ENCODE results near the gene COPG2. TPM values are rescaled to one million over a fixed set of nuclear protein-coding genes. Genes with fewer than 3 reads are reported as not detected.
"Not testable (repeated sequence)": the region's sequence is repeated elsewhere in the genome, so short reads cannot be mapped to it uniquely, and the experiment has no call there.

Gene COPG2, protein sequence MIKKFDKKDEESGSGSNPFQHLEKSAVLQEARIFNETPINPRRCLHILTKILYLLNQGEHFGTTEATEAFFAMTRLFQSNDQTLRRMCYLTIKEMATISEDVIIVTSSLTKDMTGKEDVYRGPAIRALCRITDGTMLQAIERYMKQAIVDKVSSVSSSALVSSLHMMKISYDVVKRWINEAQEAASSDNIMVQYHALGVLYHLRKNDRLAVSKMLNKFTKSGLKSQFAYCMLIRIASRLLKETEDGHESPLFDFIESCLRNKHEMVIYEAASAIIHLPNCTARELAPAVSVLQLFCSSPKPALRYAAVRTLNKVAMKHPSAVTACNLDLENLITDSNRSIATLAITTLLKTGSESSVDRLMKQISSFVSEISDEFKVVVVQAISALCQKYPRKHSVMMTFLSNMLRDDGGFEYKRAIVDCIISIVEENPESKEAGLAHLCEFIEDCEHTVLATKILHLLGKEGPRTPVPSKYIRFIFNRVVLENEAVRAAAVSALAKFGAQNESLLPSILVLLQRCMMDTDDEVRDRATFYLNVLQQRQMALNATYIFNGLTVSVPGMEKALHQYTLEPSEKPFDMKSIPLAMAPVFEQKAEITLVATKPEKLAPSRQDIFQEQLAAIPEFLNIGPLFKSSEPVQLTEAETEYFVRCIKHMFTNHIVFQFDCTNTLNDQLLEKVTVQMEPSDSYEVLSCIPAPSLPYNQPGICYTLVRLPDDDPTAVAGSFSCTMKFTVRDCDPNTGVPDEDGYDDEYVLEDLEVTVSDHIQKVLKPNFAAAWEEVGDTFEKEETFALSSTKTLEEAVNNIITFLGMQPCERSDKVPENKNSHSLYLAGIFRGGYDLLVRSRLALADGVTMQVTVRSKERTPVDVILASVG
- 18.2 and 21.6 TPM in 2 replicates for total RNA-seq (2014; rRNA removed; shearing (Covaris generic); ENCODE audit: low replicate concordance)

DNA sequence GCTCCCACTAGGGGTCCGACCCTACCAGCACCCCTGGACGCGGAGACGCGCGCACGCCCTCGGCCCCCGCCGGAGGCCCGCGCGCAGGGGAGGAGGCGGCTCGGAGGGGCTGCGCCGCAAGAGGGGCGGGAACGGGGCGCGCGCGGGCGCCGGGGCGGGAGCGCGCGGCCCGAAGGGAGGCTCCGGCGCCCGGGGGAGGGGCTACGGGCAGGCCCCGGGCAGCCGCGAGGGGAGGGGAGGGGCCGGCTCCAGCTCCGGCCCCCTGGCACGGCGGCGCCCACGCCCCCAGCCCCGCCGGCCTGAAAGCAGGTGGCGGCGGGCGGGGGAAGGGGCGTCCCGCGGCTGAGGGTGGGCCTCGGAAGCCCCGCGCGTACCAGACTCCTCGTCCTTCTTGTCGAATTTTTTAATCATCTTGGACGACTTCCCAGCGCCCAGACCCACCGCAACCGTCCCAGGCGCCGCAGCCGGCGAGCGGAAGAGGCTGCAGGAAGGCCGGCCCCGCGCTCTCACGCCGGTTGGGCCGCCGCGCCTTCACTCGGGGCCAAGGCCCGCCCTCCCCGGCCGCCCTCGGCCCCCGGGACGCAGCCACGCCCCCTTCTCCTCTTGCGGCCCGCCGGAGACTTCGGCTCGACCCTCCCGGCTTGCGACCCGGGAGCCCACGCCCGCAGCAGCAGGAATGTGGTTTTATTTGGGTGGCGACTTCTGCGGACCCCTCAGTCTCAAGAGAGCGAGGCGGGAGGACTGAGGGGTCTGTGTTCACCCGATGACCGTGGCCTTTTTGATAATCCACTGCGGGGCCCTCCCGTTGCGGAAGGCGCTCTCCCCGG is at the start of gene COPG2:
COPG2 (minus strand) TSS at position 491 of the 827 bp plus-strand sequence; CDS start at position 411, 80 bp downstream.
- in situ Hi-C loops (cut with HindIII; ENCODE audit: low pct_unique_long_range_greater_than_20kb, low sequenced_read_pairs): no loop called here
- DNase-seq (ENCODE audit: low read depth): peak; percentile 86

DNA sequence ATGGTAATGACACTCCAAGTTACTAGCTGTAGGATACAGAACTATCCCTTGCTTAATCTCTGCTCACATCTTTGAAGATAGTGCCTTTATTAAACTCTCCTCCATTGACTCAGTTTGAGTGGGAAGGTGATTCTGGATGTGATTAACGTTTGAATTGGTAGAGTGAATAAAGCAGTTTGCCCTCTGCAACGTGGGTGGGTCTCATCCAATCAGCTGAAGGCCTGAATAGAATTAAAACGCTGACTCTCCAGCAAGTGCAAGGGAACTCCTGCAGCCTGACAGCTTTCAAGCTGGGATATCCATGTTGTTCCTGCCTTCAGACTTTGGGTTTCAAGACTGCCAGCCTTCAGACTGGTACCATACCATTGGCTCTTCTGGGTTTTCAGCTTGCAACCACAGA is 43.9 kb upstream of the COPG2 start:
- in situ Hi-C loops (cut with HindIII; ENCODE audit: low pct_unique_long_range_greater_than_20kb, low sequenced_read_pairs): no loop called here
- no peak for DNase-seq (ENCODE audit: low read depth)

DNA sequence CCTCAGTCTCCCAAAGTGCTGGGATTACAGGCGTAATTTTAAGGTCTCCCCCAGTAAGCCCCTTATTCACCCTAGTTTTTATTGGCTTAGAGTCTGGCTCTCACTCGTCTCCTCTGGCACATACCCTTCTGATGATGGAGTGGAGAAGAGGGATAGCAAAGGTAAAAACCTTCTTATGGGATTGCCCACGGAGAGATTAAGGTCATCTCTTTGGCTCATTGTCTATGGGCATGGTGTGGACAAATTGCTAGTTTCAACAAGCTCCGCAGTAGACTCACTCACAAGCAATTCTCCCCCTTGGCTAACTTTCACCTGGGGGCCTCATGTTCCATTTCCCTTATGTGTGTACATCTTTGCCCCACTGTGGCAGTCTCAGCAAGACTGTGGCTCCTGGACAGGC is 40.2 kb upstream of the COPG2 start:
- in situ Hi-C loops (cut with HindIII; ENCODE audit: low pct_unique_long_range_greater_than_20kb, low sequenced_read_pairs): no loop called here
- no peak for DNase-seq (ENCODE audit: low read depth)

DNA sequence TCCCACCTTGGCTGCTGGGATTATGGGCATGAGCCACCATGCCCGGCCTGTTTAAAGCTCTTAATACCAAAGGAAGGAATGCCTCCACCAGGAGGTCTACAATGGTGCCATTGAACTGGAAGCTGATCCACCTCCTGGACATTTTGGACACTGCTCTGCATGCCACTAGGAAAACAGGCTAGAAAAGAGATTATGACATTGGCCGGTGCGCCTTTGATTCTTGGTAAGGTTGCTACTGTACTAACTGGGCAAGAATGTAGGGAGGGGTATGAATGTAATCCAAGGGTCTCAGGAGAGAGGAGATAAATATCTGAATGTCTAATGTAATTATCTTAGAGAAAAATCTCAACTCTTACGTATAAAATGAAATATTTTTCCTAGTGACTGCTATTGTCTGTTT is 39.5 kb upstream of the COPG2 start:
- in situ Hi-C loops (cut with HindIII; ENCODE audit: low pct_unique_long_range_greater_than_20kb, low sequenced_read_pairs): no loop called here
- DNase-seq (ENCODE audit: low read depth): no peak

DNA sequence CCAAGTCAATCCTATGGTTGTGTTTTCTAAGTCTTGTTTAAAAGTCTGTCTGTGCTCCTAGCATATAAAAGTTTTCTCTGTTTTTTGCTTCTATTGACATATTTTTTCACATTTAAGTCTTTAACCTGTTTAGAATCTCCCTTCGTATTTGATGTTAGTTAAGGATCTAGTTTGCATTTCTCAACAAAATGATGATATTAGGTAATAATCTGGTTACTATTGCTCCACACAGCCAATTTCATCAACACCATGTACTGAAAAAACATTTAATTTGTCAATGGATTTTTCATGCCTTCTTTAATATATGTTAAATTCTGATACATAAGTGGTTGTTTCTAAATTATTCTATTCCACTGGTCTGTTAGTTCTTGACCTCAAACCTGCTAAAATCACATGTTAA is 35.3 kb upstream of the COPG2 start:
- no peak for DNase-seq (ENCODE audit: low read depth)
- in situ Hi-C loops (cut with HindIII; ENCODE audit: low pct_unique_long_range_greater_than_20kb, low sequenced_read_pairs): no loop called here

DNA sequence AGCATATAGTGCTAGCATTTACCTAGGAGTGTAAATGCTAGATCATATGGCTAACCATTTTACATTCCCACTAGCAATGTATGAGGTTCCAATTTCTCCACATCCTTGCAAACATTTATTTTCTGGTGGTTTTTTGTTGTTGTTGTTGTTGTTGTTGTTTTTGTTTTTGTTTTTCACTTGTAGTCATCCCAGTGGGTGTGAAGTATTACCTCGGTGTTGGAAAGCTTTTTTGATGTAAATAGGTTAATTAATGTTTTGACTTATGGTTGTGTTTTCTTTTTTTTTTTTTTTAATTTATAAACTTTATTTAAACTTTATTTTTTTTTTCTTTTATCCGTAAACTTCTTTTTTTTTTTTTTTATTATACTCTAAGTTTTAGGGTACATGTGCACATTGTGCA is 33.1 kb upstream of the COPG2 start:
- no peak for DNase-seq (ENCODE audit: low read depth)
- in situ Hi-C loops (cut with HindIII; ENCODE audit: low pct_unique_long_range_greater_than_20kb, low sequenced_read_pairs): no loop called here

DNA sequence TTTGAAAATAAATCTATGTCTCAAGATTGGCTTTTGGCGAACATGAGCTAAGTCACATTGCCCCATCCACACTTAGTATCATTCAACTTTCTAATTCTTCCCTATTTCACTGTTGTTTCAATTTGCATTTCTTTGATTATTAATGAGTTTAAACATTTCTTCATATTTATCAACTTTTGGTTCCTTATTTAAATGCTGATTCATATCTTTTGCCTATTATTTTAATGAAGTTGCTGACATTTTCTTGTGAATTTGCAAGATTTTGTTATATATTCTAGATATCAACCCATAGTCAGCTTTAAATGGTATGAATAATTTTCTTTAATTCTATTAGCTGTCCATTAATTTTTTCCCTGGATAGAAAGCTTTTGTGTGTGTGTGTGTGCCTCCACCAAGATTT is 32.2 kb upstream of the COPG2 start:
- in situ Hi-C loops (cut with HindIII; ENCODE audit: low pct_unique_long_range_greater_than_20kb, low sequenced_read_pairs): no loop called here
- DNase-seq (ENCODE audit: low read depth): no peak

DNA sequence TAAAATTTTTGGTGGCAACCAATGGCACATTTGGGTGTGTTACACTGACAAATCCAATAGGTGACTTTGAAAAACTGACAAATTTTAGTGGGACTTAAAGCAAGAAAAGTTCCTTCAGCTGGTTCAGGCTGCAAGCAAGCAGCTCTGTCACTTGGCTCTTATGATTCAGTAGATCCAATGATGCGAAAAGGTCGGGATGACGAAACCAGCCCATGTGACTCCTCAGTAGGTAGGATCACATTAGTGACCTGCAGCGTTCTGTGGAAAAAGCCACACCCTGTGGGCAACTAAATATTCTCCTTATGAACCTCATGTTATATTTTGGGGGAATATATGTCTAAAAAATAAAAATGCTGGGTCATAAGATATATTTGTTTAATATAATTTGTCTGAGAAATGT is 31.1 kb upstream of the COPG2 start:
- in situ Hi-C loops (cut with HindIII; ENCODE audit: low pct_unique_long_range_greater_than_20kb, low sequenced_read_pairs): no loop called here
- DNase-seq (ENCODE audit: low read depth): peak; percentile 54

DNA sequence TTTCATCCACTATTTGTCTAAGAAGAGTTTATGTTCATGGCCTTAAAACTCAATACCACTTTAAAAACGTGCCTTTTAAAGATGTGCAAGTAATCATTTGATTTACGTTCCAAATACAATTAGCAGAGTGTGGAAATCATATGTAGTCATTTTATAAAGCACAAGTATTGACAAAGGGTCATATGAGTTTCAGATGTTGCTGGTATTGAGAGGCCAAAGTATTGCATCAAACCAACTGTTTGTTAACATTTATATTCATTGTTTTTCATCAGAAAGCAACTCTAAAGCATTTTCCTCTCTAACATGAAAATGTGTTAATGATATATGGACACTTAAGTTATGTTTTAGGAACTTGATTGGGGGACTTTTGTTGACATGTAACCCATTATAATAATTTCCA is 29.3 kb upstream of the COPG2 start:
- in situ Hi-C loops (cut with HindIII; ENCODE audit: low pct_unique_long_range_greater_than_20kb, low sequenced_read_pairs): no loop called here
- no peak for DNase-seq (ENCODE audit: low read depth)

DNA sequence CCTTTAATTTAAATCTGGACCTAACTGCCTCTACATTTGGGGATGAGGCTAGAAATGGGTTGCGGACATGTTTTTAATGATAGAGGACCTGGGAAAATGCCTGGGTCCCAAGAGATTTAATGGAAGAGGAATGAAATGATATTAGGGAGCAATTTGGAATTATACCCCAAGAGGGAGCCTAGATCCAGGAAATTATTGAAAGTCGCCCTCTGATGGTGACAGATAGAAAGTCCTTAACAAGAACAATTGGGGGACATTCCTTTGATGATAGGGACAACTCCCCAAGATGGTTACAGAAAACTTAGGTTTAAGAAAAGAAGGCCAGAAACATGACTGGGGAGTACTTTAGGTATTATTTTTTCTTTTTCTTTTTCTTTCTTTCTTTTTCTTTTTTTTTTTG is 27.3 kb upstream of the COPG2 start:
- no peak for DNase-seq (ENCODE audit: low read depth)

DNA sequence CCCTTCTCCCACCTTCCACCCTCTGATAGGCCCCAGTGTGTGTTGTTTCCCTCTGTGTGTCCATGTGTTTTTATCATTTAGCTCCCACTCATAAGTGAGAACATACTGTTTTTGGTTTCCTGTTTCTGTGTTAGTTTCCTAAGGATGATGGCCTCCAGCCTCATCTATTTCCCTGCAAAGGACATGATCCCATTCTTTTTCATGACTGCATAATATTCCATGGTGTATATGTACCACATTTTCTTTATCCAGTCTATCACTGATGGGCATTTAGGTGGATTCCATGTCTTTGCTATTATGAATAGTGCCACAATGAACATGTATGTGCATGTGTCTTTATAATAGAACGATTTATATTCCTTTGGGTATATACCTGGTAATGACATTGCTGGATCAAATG is 23.8 kb upstream of the COPG2 start:
- DNase-seq (ENCODE audit: low read depth); in situ Hi-C loops (cut with HindIII; ENCODE audit: low pct_unique_long_range_greater_than_20kb, low sequenced_read_pairs): not testable (repeated sequence)

More for the DNA sequence above, 27.3 kb upstream of the COPG2 start:
- in situ Hi-C loops (cut with HindIII; ENCODE audit: low pct_unique_long_range_greater_than_20kb, low sequenced_read_pairs): no loop called here

DNA sequence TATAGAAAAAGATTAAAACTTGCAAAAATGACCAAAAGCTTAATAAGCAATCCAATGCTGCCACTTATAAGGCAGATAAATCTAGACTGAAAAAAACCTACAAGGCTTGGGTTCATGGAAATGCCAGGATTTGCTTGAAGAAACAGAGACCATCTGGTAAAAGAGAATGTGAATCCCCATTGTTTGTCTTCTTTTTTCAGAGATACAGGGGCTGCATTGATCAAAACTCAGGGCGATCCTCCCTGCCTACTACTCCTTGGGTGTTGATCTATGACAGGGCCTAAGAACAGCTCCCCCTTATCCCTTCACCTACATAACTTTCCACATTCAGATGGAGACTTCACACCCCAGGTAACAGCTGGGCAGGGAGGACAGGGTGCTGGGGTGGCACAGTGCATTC is 21.1 kb upstream of the COPG2 start:
- no peak for DNase-seq (ENCODE audit: low read depth)
- in situ Hi-C loops (cut with HindIII; ENCODE audit: low pct_unique_long_range_greater_than_20kb, low sequenced_read_pairs): no loop called here

DNA sequence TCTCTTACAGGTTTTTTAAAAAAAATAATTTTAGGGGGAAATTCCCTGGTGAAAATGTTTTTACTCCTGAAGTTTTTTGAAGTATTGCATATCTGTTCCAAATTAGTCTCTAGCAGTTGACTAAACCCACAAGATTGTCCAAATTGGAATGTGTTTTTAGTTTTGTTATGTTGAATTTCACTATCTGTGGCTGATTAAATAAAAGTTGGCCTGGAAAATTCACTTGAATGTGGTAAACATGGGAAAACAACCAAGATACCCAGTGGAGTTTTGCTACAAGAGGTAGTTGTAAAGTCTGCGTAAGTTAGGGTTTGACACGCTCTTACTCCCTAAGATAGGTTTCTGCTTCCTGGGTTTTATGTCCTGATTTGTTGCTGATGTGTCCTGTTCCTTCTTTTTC is 14.5 kb upstream of the COPG2 start:
- no peak for DNase-seq (ENCODE audit: low read depth)
- in situ Hi-C loops (cut with HindIII; ENCODE audit: low pct_unique_long_range_greater_than_20kb, low sequenced_read_pairs): no loop called here

DNA sequence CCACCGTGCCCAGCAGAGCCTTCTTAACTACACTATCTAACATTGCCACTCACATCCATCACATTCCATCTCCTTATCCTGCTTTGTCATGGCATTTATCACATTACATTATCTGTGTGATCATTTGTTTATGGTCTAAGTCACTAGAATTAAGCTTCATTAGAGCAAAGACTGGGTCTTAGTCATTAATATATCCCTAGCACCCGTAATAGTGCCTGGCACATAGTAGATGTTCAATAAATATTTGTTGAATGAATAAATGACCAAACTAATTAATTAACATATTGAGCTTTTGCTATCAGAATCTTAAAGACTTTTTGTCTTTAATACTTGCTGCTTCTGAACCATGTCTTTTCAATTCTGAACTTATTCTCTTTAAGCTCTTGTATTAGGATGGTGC is 5.9 kb upstream of the COPG2 start:
- no peak for DNase-seq (ENCODE audit: low read depth)
- in situ Hi-C loops (cut with HindIII; ENCODE audit: low pct_unique_long_range_greater_than_20kb, low sequenced_read_pairs): no loop called here

DNA sequence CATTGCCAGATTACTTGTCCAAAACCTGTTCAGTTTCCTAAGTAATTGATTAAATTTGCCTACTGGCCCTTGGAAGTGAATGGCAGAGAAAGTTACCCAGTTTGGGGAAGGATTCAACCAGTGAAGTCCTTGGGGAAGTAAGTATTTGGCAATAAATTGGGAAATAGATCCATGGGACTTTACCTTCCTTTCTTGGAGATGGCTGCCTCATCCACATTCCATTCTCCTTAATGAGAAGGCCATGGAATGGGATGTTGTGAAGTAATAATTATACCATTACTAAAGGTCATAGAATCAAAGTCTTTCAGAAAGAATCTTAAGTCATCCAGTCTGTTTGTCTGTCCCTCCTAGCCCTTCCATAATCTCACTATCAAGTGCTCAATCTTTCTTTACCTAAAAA is 4.5 kb upstream of the COPG2 start:
- in situ Hi-C loops (cut with HindIII; ENCODE audit: low pct_unique_long_range_greater_than_20kb, low sequenced_read_pairs): no loop called here
- DNase-seq (ENCODE audit: low read depth): no peak

DNA sequence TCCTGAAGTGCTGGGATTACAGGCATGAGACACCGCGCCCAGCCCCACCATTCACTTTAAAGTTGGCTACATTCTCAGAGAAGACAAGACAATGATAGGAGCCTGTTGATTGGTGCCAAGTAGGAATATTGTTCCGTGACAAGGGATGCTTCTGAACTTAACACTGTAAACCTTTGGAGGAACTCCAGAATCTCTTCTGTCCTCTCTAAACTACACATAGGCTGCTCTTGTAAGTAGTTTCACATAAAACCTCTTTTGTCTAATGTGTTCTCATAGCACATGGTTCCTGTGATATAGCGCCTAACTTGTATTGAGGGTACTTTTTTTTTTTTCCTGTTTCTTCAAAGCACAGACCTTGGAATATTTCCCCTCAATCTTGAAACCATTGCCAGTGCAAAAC is 3.6 kb upstream of the COPG2 start:
- DNase-seq (ENCODE audit: low read depth): no peak
- in situ Hi-C loops (cut with HindIII; ENCODE audit: low pct_unique_long_range_greater_than_20kb, low sequenced_read_pairs): no loop called here

DNA sequence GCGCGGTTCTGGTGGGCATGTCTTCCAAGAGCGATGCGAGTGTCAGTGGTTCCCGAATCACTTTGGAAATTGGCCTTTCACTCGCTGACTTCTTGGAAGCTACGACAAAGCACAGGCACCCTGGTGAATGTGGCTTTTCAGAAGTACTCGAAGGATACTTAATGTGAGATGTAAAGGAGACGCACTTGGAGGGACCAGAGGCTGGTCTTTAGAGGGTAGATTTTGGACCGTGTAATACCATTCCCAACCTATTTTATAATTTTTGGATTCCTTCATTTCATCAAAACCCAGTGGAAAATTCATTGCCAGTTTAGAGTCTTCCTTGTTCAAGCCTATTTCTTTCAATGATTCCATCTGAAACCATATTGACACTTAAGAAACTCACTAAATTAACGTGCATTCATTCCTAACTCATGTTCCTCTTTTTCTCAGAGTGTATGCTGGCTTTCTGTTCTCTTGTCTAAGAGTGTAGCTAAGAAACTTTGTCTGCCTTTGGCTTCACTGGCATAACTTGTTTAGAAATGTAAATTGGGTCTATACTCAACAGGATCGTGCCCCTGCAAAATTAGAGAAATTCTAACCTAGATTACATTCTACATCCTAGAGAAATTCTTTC is 645 bp upstream of the COPG2 start:
- no peak for DNase-seq (ENCODE audit: low read depth)
- in situ Hi-C loops (cut with HindIII; ENCODE audit: low pct_unique_long_range_greater_than_20kb, low sequenced_read_pairs): no loop called here

DNA sequence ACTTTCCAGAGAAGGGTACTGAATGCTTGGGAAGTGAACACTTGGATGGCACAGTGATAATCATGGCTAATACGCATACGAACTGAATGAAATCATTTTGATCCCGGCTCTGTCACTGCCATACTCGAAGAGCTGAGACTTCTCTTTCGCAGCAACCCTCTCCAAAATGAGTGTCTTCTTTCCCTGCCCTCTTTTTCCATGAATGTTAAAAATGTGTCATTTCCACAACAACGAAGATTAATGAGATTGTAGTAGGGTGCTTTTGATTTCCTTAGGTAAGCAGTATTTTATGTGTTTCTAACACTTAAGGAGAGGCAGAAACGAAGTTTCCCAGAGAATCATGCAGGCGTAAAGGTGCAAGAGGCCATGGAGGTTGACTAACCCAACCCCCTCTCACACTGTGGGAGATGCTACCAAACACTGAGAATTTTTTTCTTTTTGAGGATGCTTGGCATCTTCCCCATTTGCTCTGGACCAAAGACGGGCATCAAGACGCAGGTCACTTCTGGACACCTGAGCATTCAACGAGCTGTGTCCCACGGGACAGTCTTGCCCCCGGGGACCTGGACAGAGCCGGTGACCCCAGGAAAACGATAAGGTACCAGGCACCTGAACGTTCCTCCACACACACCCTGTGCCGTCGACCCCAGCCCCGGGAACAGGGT is 823 bp downstream of the COPG2 start:
- in situ Hi-C loops (cut with HindIII; ENCODE audit: low pct_unique_long_range_greater_than_20kb, low sequenced_read_pairs): no loop called here
- no peak for DNase-seq (ENCODE audit: low read depth)
